CD4-positive, alpha-beta T cell treated with Interleukin-17A for 4 hours (primary cell): ENCODE measurements around the gene CDC14A.
A peak's percentile ranks its signal among the peaks of the same experiment; 100 is the strongest.
"Not testable (repeated sequence)": the region's sequence is repeated elsewhere in the genome, so short reads cannot be mapped to it uniquely, and the experiment has no call there.

Source experiments
- DNase-seq: peaks from one replicate; pipeline ENCODE4 v3.0.0-alpha.2; 2020; ENCODE audit warnings: mixed read lengths

CDC14A gene

DNA sequence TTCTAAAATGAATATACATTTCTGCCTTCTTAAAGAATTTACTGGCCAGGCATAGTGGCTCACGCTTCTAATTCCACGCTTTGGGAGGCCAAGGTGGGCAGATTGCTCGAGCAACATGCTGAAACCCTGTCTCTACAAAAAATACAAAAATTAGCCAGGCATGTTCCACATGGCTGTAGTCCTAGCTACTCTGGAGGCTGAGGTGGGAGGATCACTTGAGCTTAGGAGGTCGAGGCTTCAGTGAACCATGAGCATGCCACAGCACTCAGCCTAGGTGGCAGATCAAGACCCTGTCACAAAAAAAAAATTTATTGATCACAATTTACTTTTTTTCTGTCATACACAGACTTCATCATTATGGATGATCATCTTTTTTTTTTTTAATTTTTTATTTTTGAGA is 11.5 kb downstream of the CDC14A start:
- DNase-seq, result no peak

DNA sequence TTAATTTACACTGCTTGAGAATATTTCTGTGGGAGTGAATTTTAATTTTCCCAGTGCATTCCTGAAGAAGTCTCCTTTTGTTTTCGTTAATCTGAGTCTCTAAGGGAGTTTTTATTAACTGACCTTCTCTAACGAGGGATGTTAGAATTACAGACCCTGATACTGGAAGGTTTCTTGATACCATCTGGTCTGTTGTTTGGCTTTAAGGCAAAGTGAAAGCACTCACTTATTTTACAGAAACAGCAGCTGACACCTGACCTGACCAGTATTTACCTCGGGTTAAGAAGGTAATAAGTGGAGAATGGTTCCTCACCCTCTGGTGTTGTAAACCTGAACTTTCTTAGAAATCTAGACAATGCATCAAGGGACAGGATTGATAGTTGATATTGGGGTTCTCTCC is 12.4 kb downstream of the CDC14A start:
- DNase-seq, result no peak

DNA sequence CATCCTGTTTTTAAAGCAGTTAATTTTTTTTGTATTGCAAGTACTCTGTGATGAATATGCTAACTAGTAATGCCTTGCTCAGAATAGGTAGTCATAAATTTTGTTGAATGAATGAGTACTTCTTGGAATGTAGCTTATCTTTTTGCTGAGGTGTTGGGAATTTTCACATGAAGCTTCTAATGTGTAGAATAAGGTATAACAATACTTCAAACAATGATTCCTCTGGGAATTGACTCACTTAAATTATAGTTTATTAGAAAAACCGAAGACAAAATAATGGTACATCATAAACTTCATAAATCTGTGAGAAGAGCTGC is 13.9 kb downstream of the CDC14A start:
- no peak for DNase-seq

DNA sequence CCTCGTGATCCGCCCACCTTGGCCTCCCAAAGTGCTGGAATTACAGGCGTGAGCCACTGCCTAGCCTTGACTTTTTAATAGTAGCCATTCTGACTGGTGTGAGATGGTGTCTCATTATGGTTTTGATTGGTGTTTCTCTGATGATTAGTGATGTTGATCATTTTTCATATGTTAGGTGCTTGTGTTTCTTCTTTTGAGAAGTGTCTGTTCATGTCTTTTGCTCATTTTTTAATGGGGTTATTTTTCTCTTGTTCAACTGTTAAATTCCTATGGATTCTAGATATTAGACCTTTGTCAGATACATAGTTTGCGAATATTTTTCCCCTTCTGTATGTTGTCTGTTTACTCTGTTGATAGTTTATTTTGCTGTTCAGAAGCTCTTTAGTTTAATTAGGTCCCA is 17.0 kb downstream of the CDC14A start:
- DNase-seq, result not testable (repeated sequence)

DNA sequence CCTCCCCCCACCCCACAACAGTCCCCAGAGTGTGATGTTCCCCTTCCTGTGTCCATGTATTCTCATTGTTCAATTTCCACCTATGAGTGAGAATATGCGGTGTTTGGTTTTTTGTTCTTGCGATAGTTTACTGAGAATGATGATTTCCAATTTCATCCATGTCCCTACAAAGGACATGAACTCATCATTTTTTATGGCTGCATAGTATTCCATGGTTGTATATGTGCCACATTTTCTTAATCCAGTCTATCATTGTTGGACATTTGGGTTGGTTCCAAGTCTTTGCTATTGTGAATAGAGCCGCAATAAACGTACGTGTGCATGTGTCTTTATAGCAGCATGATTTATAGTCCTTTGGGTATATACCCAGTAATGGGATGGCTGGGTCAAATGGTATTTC is 21.6 kb downstream of the CDC14A start:
- not testable (repeated sequence) for DNase-seq

DNA sequence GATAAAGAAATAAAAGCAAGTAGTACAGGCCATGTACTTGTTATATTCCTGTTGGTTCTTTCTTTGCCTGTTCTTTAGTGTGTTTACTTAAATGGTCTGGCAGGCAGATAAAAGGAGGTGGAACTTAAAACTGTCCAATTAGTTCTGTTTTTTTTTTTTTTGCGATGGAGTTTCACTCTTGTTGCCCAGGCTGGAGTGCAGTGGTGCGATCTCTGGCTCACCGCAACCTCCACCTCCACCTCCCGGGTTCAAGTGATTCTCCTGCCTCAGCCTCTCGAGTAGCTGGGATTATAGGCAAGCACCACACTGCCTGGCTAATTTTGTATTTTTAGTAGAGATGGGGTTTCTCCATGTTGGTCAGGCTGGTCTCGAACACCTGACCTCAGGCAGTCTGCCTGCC is 24.6 kb downstream of the CDC14A start:
- not testable (repeated sequence) for DNase-seq

DNA sequence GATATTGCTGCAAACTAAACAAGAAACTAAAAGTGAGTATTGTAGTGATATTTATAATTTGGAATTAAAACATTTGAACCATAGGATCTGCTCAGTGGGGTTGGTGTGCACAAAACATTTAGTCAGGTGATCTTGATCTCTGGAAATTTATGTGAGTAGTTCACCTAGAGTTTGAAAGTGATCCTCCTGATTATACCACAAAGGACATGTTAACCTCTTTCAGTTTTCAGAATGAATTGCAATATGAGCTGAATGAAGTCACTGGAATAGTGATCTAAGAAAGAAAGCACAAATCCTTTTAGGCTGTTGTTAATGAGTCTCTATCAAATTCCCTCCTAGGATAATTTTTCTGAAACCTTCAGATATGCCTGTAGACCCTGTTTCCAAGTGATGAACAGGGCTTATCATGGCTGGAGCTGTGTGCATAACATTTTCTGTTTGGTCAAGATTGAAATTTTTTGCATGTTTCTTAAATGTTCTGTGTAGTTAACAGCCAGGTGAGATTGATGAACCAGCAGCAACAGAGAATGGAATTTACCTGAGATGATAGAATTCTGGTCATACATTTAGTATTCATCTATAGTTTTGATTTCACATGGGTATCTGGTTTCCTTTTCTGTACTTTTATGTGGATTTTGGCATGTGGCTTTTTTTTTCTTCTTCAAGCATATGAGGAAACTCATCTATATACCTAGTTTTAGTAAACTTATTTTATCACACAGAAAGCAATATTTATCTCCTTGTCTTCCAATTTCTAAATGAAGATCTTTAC is 25.5 kb downstream of the CDC14A start:
- no peak for DNase-seq

DNA sequence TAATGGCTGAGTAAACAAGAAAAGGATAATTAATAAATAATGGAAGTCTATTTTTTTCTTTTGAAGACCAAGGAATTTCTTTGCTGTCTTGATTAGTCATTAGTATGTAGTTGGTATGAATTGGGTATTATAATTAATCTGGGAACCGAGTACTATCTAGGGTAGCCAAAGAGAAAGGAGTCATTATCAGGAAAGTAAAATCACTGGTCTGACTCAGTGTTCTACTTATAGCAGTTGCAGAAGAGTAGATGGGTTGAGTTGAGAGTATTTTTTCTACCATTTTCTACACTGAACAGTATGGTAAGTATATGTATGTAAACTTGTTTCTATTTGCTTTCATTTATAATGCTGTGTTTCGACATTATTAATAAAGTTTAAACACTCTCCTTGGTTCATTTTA is 26.6 kb downstream of the CDC14A start:
- no peak for DNase-seq

DNA sequence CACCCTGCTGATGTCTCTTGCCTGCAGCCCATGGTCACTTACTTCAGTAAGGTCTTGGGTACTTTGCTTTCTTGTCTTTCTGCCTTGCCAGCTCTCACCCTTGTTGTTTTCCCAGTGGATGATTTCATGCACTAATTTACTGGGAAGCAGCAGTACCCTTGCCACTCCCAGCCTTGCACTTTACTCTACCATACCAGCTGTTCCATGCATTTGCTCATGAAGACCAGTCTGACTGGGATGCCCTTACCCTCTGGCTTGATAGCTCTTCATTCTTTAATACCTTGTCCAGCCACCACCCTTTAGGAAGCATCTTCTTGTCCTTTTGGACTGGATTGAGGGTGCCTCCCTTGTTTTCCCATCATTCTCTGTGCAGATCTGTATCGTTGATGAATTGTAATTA is 28.3 kb downstream of the CDC14A start:
- no peak for DNase-seq

DNA sequence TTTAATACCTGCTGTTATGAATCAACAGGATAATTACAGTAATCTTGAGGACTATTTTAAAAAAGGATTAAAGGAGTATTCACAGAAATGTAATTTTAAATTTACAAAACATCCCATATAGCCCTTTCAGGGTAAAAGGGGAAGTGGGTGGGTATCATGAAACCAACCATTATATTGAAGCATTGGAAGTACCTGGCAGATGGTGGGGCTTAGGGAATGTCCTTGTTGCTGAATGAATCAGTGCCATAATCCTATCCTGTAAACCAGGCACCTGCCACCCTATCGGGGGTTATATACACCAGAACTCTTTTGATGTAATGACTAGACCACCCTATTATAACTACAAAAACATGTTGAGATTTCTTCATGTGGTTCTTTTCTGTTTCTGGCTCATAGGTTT is 30.4 kb downstream of the CDC14A start:
- no peak for DNase-seq

DNA sequence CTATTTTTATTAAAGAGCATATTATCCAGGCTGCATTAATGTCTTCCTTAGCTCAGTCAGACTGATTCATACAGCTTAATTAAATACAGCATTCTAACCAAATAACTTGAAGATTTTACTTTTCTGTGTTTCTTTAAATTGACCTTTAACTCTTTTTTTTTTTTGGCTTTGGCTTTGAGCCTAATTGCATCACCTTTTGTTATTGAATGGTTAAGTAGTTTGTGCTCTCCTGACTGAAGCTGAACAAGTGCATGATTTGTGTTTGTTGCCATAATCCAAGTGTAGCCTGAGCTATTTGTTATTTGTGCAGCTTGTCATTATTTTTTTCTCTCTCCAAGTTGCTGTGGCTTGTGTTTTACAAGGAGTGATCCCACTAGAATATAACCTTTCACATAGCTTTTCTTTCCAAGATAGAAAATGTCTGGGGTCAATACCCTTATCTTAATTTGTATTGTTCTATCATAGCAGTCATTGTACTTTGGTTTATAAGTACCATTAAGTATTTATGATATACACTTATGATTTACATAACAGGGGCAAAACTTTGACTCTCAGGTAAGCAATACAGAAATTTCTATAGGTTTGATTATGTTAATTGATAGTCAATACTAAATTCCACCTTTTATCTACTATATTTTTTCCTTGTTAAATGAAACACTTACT is 31.6 kb downstream of the CDC14A start:
- DNase-seq, result no peak

DNA sequence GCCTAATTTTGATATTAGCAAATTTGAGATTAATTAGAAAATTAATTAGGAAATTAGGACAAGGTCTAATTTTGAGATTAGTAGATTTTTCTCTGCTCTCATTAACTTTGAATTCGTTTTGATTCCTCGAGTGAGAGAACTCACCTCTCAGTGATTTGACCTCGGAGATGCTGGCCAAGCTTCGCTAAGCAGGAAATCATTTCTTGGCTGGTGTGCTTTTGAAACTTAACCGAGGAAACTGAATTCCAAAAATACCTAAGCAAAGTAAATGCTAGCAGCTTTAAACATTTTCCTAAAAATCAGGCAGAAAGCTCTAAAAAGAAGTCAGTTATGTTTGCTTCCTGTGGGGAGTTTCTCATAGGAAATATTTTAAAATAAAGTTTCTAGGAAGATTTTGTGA is 34.9 kb downstream of the CDC14A start:
- DNase-seq, result no peak

DNA sequence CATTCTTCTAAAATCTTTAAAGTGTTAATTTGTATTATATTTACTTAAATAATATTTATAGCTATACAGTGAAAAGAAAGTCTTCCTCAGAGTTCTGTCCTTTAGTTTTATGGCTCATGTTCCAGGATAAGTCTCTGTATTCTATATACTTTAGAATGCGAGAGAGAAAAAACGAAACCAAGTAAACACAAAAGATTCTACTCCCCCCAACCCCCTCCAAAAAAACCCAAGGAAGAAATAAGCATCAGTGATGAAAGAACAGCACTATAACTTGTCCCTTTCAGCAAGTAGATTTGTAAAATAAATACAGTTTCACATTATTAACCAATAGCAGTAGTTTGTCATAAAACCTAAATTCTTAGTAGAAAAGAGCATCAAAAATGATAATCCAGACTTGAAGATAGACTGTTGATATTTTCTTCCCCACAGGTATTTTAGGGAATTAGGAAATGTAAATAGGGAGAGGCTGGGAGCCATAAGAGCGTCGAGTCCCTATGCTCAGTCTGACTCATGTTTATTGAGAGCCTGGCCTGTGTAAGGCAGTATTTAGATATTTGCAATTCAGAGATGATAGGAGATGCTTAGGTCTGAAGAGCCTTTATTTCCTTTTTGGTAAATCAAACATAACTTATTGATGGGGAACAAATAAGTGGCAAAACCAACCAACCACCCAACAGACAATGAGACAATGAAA is 35.5 kb downstream of the CDC14A start:
- no peak for DNase-seq

DNA sequence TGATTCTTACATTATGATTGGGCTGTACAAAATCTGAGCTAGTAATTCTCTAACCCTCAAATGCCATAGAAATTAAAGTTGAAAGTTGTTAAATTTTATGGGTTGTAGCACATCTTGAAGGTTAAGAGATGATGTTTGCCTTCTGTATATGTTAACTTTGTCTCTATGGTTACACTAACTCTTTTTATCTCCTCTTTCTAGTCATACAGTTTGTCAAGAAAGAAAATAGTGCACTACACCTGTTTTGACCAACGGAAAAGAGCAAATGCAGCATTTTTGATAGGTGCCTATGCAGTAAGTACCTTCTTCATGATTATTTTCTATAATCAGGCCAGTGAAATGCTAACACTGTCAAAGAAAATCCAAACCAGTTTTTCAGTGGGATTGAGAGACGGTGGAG is 38.2 kb downstream of the CDC14A start:
- no peak for DNase-seq

DNA sequence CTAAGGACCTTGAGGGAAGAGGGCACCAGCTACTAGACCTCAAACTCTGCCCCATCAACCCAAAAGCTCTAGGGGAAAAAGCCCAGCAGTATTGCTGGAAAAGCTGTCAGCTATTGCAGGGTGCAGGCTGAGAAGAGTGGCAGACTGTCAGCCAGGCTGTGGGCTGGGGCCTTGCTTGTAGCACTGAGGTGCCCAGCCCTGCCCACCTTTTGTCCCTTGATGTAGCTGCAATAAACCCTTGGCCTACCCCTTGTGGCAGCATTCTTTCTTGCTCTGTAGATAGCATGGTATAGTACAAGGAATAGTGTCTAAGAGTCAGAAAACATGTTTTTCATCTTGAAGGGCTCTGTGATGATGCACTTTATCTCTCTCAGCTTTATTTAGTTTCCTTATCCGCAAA is 39.4 kb downstream of the CDC14A start:
- peak; percentile 53 for DNase-seq

DNA sequence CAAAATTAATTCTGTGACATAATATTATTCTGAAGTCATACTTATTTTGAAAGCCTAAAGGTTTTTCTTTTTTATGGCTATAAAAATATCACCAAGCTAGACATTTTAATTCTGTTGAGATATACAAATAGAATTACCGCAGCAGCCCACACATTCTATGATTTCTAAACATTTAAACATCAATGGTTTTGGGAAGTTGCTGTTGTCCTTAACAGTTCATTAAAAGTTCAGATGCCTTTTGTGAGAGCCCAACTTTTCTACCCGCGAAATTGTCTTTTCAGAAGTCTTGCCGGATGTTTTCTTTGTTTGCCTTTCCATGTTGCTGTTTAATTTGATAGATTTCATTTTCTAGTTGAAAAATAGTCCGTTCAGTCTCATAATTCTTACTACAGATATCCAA is 40.5 kb downstream of the CDC14A start:
- DNase-seq, result no peak

DNA sequence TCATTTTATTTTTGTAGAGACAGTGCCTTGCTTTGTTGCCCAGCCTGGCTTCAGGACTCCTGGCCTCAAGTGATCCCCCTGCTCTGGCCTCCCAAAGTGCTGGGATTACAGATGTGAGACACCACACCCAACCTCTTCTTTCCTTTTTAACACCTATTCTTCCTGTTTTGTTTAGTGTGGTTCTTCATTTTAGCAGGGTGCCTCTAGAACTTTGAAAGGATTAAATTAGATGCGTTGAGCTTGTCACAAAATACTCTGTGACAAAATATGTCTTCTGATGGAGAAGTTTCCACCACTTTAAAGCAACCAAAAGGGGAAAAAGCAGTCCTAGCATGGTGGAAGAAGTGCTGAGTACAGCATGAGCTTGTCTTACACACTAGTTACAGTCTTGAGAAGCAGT is 42.0 kb downstream of the CDC14A start:
- peak; percentile 28 for DNase-seq

DNA sequence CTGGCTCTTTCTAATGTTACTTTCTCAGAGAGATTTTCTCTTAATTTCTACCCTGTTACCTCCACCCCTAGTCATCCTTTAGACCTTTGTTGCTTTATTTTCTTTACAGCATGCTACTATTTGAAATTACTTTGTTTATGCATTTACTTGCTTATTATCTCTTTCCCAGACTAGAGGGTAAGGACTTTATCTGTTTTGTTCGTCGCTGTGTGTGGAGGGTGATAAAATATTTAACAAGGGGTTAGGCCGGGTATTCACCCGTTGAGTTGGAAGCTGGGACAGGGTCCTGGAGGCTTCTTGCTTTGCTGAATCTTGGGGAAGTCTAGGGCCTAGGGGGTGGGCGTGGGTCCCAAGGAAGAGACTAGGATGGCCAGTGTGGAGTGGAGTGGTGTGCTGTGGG is 43.6 kb downstream of the CDC14A start:
- DNase-seq, result no peak

DNA sequence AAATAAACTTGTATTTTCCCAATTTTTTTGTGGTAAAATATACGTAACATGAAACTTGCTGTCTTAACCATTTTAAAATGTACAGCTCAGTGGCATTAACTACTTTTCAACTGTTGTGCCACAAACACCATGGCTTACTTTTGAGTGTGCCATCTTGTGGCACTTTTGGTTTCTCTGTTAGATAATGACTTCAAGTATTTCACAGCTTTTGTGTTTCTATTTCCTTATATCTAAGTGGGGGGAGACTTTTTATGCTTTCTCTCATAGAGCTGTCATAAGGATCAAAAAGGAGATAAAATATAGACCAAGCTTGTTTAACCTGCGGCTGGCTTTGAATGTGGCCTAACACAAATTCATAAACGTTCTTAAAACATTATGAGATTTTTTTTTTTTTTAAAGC is 44.3 kb downstream of the CDC14A start:
- no peak for DNase-seq

DNA sequence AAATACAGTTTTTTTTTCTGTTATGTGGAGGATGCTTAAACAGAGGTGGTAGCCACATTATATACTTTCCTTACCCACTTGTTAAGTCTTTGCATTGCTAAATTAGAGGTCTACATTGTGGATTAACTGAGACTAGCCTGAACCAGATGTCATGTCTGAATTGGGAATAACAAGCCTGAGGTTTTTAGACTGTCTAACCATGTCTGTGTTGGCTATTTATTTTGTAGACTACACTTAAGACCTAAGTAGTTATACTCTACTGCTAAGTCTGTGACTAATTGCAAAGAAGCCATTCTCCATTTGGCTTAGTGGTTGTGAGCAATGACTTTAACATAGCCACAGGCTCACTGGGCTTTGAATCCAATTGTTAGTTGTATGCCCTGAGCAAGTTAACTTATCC is 45.4 kb downstream of the CDC14A start:
- DNase-seq, result peak; percentile 24

DNA sequence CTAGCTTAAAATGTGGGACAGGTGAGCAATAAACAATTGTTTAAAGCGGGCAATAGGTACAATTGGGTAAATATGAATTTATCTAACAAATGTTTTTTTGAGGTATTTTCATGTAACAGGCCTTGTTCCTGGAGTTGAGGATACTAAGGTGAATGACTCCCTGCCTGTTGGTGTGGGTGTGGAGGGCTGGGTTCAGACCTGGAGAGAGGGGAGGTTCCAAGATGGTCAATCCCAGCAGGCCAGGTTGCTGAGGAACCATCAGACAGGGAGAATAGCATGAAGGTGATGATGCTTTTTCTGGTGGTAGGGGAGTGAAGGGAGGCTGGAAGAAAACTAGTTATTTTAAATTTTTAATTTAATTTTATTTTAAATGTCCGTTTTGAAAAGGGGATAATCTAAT is 46.3 kb downstream of the CDC14A start:
- no peak for DNase-seq

DNA sequence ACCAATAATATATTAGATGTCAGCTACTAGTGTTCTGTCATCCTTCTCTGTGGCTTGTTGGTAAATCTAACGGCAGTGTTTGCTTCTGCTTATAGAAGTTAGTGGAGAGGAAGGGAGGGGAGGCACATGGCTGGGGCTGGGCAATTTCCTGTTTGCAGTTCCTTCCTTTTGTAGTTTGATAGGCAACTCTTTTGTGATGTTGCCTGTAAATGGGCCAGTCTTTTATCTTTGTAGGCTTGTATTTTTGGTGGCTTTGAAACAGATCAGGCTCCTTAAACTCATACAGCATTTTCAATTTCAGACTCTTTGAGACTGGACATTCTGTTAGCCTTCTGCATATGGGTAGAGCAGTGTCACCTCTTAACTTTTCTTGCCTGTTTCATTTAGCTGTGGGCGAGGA is 48.1 kb downstream of the CDC14A start:
- DNase-seq, result peak; percentile 79

DNA sequence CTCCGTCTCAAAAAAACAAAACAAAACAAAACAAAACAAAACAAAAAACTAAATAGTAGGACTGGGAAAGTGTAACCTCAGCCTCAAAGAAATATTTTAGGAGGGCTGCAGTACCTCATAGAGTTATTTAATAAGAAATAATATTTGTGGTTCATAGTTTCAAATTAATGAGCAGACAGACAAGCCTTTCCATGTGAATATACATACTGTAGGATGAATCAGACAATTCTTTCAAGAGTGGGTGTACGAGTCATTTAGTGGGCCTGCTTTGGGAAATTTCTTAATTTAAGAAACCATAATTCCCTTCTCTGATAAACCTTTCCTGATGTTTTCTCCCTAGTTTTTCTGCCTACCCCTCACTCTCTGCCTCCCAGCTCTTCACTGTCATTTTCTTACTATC is 52.5 kb downstream of the CDC14A start:
- no peak for DNase-seq

DNA sequence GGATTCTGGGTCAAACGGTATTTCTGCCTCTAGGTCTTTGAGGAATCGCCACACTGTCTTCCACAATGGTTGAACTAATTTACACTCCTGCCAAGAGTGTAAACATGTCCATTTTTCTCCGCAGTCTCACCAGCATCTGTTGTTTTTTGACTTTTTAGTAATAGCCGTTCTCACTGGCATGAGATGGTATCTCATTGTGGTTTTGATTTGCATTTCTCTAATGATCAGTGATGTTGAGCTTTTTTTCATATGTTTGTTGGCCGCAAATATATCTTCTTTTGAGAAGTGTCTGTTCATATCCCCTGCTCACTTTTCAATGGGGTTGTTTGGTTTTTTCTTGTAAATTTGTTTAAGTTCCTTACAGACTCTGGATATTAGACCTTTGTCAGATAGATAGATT is 53.6 kb downstream of the CDC14A start:
- not testable (repeated sequence) for DNase-seq
